Umbilical cord (tissue), 2 donors: Measurements from ENCODE around the gene HPCAL4. TPM values are rescaled to one million over a fixed set of nuclear protein-coding genes. Genes with fewer than 3 reads are reported as not detected.

ENCODE experiments used
- DNase-seq: peaks from one replicate; pipeline ENCODE4 v3.0.0-alpha.2; 2015; ENCODE audit warnings: low spot score
- total RNA-seq: library from RNA; depleted of rRNA; stranded (reverse); fragments of >200 nt; gene quantifications from one replicate; pipeline ENCODE4 v1.2.3, GENCODE V29; 2014; ENCODE audit warnings: low replicate concordance; ENCODE audit not compliant: insufficient read depth

HPCAL4 gene
- total RNA-seq, 1 donor from 2014 or later, result 1.4 TPM

DNA sequence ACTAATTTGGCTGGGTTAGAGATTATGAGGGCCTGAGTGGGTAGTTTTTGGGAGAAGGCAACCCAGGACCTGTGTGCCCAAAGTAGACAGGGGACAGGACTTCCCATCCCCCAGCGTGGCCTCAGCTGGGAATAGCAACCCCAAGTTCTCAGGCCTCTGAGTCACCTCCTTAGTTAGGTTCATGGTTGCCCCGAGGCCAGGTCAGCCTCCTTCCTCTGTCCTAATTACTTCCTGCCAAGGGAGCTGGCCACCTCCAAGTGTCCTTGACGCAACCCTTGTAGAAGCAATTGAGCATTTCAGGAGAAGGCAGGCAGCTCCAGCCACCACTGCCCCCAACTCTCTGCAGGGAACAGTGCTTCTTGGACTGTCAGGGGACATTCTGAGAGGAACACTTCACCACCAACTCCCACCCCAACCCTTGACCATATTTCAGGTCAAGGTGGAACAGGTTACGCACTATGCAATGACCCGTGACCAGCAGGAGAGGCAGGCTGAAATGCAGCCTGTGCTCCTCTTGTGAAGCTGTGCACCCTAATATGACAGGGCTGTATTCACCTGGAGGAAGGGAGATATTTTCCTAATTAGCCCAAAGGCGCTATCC, 14.2 kb downstream of the HPCAL4 start:
- DNase-seq, result no peak

DNA sequence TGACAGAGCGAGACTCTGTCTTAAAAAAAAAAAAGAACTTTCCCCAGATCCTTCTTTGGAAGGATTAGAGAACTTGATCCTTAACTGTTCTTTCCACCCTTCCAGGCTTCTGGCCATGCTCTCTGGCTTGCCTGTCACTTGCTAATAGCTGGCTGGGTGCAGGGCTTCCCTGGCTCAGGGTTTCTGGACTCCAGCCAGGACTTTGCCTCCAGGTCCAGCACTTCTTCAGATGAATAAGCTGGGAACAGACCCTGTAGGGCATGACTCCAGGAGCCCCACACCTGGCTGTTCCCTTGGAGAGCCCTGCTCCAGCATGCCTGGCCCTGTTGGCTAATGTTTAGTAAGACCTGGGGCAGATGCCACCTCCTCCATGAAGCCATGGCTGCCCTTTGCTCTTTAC, 16.0 kb downstream of the HPCAL4 start:
- DNase-seq, result no peak

DNA sequence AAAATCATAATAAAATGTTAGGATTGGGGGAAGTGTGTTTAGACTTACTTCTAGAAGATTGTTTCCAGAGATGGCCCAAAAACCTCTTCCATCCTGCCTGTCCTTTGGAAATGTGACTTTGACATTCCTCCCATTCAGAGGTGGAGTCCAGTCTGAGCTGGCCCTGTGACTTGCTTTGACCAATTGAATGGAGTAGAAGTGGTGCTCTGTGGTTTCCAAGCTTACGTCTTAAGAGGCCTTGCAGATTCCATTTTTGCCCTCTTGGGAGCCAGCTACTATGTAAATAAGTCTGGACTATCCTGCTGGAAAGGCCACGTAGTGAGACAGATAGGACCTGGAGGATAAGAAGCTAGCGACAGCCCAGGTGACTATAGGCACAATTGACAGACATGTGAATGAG, 18.0 kb downstream of the HPCAL4 start:
- no peak for DNase-seq

DNA sequence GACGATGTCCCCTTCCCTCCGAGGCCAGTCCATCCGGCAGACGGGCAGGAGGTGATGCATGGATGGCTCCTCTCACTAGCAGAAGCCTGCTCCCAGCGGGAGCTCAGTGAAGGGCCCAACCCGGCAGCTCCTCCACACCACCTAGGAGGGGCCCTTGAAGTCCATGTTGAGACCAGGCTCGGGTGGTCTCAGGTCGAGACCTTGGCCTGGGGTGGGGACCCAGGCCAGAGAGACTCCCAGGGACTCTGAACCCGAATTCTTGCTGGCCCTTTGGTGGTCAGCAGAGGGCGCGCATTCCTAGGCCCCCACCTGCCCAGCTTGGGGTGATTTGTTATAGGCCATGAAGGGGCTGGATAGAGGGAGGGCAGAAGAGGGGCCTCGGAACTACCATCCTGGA, 18.7 kb downstream of the HPCAL4 start:
- no peak for DNase-seq

DNA sequence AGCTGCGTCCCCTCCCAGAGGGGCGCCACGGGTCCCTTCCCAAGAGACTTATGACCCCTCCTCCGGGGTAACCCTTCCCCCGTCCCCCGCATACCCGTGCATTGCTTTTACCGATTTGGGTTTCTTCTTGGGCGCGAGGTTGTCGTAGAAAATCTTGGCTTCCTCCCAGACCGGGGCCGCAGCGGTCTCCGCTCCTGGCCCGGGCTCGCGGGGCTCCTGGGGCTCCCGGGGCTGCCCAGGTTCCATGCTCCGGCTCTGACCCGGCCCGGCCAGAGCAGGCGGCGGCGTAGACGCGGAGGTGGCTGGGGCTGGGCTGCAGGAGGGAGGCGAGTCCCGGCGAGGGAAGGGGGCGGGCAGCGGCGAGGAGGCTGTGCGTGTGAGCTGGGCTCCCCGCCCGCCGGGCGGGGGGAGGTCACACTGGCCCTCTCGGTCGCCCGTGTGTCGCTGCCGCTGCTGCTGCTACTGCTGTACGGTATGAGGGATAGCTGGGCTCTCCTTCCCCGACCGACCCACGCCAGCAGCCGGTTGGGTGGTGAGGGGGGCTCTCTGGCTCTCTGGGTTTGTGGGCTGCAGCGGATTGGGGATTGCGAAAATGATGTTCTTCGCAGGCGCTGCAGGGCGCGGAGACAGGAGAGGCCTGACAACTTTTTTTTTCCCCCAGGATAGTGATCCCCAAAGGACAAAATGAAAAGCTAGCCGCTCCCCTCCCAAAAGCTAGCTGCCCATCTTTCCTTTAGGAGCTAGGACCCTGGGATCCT, 19.3 kb downstream of the HPCAL4 start, which contains the start of gene NT5C1A:
Gene NT5C1A (minus strand): TSS at position 315 of the 758 bp plus-strand sequence. CDS start 69 bp downstream, at position 246.
- no peak for DNase-seq

DNA sequence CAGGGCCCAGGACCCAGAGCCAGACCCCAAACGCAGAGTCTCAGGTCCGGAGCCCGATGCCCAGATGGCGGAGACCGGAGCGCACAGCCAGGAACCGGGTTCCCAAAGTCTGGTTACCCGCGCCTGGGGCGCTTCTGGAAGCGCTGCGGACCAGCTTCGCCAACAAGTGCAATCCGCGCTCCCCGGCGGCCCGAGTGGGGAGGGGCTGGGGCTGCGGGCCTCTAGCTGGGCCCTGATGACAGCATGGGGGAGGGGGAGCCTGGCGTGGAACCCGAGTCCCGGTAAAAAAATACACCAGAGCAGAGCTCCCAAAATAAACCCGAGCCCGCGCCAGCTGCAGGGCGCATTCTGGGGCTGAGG, 19.8 kb downstream of the HPCAL4 start:
- DNase-seq, result peak; percentile 36

DNA sequence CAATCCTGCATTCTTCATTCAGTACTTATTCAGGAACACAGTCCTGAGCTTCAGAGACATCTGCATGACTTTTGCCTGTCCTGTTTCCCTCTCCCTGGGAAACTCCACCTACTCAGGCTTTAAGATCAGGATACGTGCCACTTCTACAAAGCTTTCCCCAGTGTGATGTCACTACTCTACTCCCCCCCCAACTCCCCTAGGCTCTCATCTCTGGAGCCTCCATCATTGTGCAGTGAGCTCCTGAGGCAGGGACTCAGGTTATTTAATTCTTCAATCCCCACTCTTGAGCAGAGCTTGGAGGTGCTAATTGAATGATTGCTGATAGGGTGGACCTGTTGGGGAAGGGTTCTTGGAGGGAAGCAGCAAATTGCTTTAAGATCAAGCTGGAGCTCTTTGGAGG, 20.5 kb downstream of the HPCAL4 start:
- no peak for DNase-seq

DNA sequence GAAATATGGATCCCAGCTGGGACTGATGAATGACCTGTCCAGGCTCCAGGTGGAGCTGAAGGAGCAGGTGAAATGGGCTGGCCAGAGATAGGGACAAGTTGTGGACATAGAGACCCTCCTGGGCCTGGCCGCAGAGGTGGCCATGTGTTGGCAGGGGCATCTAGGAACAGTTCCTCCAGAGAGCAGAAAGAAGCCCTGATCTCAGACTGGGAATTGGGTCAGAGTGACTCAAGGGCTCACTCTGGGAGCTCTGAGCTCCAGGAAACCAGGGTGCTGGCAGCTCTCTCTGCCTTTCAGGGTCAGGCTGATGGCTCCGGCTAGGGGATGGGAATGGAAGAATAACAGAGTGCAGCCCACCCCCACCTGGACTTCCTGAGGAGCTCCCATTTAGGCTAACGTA, 22.3 kb downstream of the HPCAL4 start:
- DNase-seq, result no peak

DNA sequence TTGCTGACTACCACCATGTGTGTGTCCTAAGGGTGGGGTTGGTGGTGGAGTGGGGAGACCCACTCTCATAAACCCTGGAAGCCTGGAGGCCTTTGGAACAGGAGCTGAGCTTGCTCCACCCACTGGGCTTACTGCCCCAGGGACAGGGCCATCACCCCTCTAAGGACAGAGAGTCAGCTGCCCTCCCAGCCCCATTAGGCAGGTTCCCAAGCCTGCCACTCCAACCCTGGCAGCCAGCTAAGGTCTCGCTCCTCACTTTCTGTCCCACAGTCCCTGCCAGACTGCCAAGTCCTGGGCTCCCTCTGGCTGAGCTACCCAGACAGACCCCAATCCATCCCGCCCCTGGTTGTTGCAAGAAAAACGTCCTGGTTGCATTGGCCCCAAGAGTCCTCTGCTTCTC, 23.1 kb downstream of the HPCAL4 start:
- DNase-seq, result no peak

DNA sequence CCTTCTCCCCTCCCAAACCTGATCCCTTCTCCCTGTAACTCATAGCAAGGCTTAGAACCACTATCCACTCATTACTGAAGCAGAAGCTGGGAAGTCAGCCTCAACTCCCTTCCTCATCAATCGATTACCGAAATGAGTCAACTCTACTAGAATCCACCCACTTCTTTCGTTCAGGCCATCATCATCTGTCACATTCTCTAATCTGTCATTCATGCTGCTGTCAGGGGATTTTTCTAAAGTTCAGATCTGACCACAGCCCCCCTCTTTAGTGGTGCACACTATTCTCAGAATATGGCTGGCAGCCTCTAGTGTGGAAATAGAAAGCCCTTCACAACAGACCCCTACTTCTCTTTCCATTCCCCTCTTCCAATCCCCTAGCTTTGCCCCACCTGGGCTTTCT, 24.5 kb downstream of the HPCAL4 start:
- DNase-seq, result no peak

DNA sequence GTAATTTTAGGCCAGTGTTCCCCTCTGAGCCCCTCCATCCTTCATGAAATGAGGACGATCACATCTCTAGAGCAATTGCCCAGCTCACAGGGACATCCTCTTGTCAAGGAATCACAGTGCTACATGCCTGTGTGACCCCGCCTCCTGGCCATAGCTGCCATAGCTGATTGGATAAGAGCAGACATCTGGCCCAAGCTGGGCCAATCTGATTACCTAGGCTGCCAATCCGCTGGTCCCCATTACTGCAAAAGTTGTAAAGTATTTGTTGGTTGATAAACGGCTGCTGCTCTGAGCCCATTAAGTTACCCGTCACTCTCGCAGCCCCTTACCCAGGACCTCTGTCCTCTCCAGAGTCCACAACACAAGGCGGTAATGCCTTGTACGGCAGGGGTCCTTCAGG, 27.7 kb downstream of the HPCAL4 start:
- no peak for DNase-seq

DNA sequence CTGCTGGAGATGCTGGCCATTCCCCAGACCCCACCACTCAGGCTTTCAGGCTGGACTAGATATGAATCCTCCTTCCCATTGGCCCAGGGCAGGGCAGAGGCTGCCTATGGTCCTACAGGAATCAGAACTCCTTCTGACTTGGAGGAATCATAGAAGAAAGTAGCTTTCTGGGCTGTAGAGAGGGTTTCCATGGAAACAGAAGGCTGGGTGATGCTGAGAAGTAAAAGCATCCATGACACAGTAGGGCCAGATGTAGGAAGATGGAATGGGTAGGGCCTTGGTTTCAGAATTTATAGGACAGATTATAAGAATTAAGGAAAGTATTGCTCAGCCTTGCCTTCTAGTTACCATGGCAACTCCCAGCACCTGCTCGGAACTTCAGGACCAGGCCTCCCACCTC, 28.4 kb downstream of the HPCAL4 start:
- DNase-seq, result no peak

DNA sequence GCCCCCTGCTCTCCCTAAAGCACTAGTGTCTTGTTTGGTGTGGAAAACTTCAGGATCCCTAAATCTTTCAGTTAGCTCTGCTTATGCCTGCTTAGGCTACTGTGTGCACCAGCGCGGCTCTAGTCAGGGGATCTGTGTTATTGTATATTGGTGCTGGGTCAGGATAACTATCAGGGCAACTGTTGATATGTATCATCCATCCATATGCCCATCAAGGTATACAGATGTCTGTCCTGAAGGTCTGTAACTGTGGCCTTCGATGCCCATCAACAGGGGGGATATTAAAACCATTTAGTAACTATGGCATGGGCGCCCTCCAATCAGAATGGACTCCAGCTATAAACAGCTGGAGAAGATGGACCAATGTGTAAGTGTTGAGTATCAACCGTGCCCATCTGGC, 31.7 kb downstream of the HPCAL4 start:
- no peak for DNase-seq

DNA sequence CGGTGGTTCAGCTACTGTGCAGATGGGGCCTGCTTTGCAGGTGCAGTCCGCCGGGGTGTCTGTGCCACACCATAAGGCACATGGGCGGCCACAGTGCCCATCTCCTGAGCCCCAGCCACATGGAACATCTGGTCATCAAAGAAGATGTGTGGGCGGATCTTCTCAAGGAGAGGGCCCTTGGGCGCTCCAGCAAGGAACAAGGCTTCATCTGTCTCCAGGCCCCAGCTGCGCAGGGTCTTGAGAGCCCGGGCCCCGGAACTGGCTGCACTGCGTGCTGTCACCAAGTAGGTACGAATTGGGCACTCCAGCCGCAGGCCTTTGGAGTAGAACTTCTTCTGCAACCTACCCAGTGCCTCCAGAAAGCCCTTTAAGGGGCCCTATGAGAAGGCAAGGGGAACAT, 32.1 kb downstream of the HPCAL4 start:
- DNase-seq, result no peak

DNA sequence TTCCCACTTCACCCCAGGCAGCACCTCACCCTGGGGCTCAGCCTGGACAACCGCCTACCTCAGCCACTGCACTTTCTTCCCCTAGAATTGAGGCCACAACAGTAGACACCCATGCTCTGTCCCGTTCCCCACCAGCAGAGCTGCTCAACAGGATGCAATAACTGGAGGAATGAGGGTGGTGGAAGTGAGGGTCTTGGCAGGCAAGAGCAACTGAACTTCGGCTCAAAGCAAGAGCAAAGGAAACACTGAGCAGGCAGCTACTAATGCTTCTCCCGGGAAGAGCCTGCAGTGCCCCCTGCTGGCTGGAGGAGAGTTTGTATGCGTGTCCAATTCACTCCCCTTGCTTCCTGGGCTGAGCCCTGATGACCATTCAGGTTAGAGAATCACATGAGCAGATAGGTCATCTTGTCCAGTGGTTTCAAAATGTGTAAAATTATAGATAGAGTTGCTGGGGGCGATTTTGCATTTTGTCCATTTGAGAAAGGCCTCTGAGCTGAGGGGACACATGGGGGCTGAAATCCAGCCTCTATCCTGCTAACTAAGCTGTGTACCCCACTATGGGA, 33.2 kb downstream of the HPCAL4 start:
- DNase-seq, result peak; percentile 70

DNA sequence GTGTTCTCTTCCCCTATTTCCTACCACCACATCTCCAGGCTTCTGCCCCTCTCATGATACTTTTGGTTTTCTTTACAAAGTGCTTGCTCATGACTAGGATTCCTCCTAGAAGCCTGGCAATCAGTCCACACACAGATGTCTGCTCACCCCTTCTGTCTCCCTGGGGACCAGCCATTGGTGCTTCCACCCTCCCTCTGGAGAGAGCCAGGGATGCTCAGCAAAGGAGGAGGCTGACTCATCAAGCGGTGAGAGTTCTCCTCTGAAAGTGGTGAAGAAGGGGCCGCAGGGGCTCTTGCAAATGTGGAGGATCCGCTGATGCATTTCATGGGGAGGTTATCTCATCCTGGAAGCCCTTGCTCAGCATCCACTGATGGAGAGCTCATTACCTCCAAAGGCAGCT, 33.8 kb downstream of the HPCAL4 start:
- no peak for DNase-seq

DNA sequence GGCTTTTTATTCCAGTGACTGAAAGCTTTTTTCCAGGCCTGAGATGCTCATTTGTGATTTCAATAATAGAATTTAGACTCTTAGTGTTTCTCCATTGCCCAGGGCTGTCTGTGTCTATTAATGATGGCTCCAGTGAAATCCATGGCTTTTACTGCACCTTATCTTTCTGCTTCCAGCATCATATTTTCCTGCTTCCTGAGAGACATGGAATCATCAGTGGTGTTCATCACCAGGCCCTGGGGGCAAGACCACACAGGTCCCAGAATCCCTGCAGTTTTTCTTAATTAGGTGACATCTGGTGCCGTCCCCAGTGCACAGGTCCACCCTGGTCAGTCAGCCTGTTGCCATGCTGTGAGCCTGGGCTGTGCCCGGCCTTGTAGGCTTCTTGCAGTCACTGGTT, 34.8 kb downstream of the HPCAL4 start:
- no peak for DNase-seq

DNA sequence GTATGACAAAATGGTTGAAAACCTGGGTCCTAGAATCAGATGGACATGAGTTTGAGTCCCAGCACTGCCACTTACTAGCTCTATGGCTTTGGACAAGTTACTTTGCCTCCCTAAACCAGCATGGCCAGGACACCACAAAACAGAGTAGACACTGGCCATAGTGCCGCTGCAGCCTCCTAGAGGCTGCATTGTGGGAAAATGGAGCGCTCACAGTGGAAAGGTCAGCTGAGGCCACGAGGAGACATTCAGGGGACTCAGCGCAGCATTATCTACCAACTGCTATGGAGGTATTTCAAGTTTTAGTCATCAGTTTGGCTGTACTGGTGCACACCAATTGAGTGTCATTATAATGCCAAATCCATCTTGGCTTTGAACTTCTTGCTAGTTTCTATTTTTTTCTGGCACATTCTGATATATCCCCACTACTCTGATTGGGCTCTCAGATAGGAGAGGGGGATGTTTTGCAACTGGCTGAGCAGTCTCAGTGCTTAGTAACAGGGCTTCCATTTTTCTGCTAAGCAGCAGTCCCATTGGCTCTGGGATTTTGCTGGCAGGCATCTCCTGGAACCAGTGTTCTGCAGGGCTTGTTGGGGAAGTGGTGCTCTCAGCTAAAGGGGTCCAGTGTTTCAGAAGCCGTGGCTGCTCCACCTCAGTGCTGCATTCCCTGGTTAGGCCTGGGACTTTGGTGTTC, 35.5 kb downstream of the HPCAL4 start:
- no peak for DNase-seq

DNA sequence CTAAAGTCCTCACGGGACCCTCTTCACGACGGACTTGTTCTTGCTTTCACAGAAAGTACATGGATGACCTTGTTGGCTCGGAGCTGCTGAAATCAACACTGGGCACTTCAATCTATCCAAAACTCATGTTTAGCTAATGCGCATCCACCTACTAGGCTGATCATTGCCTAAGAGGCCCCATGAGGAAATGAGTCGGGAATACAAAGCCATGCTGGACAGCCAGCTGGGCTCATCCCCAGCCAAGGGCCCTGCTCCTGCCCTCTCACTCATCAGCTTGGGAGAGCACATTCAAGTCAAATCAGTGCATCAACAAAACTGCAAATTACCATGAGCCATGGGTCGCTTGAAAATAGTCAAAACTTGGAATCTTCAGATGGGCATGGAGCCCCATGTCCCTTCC, 36.9 kb downstream of the HPCAL4 start:
- DNase-seq, result no peak

DNA sequence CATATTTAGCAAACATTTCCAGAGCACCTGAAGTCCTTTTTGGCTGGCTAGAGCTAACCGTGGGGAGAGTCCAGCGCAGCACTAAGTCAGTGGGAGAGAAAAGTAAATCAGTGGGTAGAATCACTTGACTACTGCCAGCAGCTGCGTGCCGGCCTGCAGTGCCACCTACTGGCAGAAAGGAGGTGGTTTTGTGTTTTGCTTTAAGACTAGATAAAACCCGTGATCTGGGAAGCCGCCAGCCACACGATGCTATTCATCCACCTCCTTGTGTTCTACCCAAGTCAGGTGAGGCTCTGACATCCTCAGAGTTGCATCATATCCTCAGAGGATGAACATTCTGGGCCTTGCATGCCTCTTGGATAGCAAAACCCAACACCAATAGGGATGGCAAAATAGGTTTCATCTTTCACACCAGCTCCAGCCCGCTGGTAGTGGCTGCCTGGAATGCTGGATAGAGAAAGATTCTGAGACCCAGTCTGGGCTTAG, 37.6 kb downstream of the HPCAL4 start:
- DNase-seq, result peak; percentile 88

DNA sequence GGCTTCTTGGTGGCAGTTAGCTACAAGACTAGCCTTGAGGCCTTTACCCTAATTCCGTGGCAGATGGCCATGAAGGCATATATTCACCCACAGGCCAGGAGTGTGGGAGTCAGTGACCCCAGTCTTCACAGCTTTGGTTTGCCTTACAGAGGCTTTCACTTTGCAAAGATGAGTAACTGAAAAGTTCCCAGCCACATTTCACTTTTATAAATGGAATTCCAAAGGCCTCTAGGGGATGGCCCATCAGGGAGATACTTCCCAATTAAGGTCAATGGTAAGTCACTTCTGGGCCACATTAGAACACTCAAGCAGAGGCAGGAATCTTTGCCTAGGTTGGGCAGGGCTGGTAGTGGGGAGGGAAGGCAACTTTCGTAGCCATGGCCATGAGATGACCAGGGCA, 38.7 kb downstream of the HPCAL4 start:
- no peak for DNase-seq

DNA sequence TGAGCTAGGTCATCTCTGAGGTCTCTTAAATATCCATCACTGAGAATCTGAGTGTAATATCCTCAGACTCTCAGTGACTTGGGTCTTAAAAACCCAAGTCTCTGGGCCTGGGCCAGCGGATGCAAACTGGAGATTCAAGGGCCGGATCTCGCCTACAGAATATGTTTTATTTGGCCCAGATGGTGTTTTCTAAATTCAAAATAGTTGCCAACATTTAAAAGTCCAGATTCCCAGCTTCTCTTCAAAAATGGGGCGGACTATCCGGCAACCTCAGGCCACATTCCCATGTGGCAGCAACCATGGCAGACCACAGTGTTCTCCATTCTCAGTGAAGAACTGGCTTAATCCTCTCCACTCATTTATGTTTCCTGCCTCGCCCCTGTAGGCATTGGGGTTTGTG, 39.1 kb downstream of the HPCAL4 start:
- peak; percentile 52 for DNase-seq

DNA sequence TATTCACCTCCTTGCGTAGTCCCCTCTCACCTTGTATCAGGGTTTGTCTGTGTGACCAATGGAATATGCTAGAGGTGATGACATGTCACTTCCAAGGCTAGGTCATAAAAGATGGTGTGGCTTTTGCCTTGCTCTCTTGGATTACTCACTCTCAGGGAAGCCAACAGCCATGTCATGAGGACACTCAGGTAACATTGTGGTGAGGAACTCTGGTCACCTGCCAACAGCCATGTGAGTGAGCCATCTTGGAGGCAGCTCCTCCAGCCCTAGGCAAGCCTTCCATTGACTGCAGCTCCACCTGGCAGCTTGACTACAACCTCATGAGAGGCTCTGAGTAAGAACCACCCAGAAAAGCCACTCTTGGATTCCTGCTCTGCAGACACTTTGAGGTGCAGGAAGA, 40.8 kb downstream of the HPCAL4 start:
- DNase-seq, result no peak
